Stimulated activated CD4-positive, alpha-beta T cell treated with anti-CD3 and anti-CD28 coated beads, Interleukin-1b, Interleukin-23, amount 100 ng/mL, for 48 hours (primary cell): ENCODE data around the gene ZSCAN5B.
"Not testable (repeated sequence)": the region's sequence is repeated elsewhere in the genome, so short reads cannot be mapped to it uniquely, and the experiment has no call there.

Source experiments
- DNase-seq: peaks from one replicate; pipeline ENCODE4 v3.0.0-alpha.2; 2020

The ZSCAN5B gene

GRCh38 chr19:56175861-56176307 lies 21.7 kb downstream of the ZSCAN5B start, which contains the start of gene GALP:
TSS of gene GALP (plus strand) at chr19:56176008. CDS start at chr19:56177109, 1,101 bp downstream.
- not testable (repeated sequence) for DNase-seq

GRCh38 chr19:56174550-56174949 lies 23.0 kb downstream of the ZSCAN5B start:
- DNase-seq: no peak

- no peak for DNase-seq
Observed at GRCh38 chr19:56174086-56174485, 23.5 kb downstream of the ZSCAN5B start.

- DNase-seq: no peak
Observed at GRCh38 chr19:56170261-56170660, 27.3 kb downstream of the ZSCAN5B start.

GRCh38 chr19:56167064-56167578 lies 30.5 kb downstream of the ZSCAN5B start:
- no peak for DNase-seq

- no peak for DNase-seq
Observed at GRCh38 chr19:56163097-56163496, 34.5 kb downstream of the ZSCAN5B start.

- DNase-seq: peak; percentile 68
Observed at GRCh38 chr19:56162258-56162657, 35.3 kb downstream of the ZSCAN5B start.

DNA sequence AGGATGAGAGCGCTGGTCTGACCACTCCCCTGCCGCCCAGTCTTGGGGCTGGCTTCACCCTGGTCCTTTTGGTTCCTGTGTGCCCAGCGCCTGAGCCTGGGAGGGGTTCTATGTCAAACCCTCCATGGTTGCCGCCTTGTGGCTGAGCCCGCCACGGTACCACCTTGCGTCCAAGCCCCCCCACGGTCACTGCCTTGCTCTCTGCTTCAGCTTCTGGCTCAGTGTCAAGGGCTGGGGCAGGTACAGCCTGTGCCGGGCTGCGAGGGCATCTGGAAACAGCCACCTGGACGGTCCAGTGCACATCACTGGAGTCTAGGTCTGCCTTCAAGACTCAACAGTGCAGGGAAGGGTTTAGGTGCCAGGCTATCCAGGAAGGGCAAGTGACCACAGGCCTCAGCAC lies 36.0 kb downstream of the ZSCAN5B start:
- DNase-seq: no peak

GRCh38 chr19:56159622-56160271 lies 37.8 kb downstream of the ZSCAN5B start:
- no peak for DNase-seq

GRCh38 chr19:56159009-56159559 lies 38.5 kb downstream of the ZSCAN5B start:
- DNase-seq: no peak

- no peak for DNase-seq
Observed at GRCh38 chr19:56158170-56158757, 39.3 kb downstream of the ZSCAN5B start.

- DNase-seq: no peak
Observed at GRCh38 chr19:56156768-56157167, 40.8 kb downstream of the ZSCAN5B start.

DNA sequence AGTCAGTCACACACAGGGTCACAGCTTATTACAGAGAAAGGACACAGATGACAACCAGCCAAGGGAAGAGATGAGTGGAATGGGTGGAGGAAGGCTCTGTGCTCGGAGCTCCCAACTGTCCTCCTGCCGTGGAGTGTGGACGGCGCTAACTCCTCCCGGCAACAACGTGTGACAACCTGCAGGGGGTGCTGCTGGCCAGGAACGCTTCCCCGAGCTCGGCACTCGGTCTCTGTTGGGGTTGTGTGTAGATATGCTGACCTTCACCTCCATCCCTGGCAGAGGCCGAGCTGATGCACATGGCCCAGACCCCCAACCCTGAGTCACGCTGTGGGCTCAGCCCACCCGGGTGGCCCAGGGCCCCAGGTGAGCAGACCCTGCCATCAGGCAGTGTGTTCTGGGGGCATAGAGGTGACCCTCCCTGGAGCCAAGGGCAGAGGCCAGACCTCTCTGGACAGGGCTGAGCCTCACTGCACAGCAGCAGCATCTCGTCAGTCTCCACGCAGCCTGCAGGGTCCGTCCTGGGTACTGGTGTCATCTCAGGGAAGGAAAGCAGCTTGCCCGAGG lies 42.4 kb downstream of the ZSCAN5B start:
- no peak for DNase-seq

DNA sequence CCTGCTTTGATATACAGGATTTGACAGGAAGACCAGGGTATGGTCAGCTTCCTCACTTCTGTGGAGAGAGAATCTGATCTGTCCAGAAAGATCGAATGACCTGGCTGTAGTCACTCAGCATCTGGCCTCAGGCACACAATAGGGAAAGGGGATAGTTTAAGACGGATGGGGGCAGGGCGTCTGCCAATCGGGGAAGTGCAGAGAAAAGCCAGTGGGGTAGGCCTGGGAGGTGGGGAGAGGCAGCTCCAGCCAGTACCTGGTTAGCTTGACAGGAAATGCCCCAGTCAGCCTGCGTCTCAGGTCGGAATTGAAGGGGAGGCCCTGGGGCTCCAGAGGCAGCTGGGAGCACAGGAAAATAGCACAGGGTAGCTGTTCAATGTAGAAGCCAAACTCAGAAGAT lies 44.1 kb downstream of the ZSCAN5B start:
- no peak for DNase-seq

DNA sequence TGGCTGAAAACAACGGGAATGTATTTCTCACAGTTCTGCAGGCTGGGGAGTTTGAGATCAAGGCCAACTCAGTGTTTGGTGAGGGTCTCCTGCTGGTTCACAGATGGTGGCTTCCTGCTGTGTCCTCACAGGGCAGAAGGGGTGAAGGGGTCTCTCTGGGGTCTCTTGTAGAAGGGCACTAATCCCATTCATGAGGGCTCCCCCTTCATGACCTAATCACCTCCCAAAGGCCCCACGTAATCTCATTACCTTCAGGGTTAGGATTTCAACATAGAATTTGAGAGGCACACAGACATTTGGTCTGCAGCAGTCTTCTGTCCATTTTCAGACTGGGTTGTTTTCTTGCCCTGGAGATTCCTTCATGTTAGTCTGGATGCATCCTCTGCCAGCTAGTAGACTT lies 44.9 kb downstream of the ZSCAN5B start:
- DNase-seq: no peak

- no peak for DNase-seq
Observed at GRCh38 chr19:56150358-56150757, 47.2 kb downstream of the ZSCAN5B start.

GRCh38 chr19:56149656-56150038 lies 47.9 kb downstream of the ZSCAN5B start:
- DNase-seq: no peak

DNA sequence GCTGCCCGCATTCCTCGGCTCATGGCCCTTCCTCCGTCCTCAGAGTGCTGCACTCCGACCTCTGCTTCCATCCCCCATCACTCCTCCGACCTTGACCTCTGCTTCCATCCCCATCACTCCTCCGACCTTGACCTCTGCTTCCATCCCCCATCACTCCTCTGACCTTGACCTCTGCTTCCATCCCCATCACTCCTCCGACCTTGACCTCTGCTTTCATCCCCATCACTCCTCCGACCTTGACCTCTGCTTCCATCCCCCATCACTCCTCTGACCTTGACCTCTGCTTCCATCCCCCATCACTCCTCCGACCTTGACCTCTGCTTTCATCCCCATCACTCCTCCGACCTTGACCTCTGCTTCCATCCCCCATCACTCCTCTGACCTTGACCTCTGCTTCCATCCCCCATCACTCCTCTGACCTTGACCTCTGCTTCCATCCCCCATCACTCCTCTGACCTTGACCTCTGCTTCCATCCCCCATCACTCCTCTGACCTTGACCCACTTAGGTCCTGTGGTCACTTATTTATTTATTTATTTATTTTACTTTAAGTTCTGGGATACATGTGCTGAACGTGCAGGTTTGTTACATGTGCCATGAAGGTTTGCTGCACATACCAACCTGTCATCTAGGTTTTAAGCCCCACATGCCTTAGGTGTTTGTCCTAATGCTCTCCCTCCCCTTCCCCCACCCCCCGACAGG lies 48.5 kb downstream of the ZSCAN5B start:
- not testable (repeated sequence) for DNase-seq

DNA sequence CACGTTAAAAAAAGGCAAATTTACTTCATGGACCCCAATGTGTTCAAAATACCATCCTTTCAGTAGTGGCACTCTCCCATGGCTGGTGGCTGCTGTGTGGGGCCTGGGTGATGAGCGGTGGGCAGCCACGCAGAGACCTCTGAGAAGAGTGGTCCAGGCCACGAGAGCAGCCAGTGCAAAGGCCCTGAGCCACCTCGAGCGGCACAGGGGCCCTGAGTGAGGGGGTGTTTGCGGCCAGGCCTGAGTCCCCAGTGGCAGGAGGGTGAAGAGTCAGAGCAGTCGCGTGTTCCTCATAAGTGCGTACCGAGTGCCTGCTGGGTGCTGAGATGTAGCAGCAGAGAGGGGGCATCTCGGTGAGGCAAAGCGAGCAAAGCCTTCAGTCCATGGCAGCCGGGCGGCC lies 49.5 kb downstream of the ZSCAN5B start:
- DNase-seq: no peak

GRCh38 chr19:56147307-56147706 lies 50.3 kb downstream of the ZSCAN5B start:
- no peak for DNase-seq

DNA sequence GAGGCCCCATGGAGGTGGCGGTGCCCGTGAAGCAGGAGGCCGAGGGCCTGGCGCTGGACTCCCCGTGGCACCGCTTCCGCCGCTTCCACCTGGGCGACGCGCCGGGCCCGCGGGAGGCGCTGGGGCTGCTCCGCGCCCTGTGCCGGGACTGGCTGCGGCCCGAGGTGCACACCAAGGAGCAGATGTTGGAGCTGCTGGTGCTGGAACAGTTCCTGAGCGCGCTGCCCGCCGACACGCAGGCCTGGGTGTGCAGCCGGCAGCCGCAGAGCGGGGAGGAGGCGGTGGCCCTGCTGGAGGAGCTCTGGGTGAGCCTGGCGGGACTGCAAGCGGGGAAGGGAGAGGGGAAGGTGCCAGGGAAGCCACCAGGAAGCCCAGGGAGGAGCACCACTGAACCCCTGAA lies 50.7 kb downstream of the ZSCAN5B start:
- no peak for DNase-seq

DNA sequence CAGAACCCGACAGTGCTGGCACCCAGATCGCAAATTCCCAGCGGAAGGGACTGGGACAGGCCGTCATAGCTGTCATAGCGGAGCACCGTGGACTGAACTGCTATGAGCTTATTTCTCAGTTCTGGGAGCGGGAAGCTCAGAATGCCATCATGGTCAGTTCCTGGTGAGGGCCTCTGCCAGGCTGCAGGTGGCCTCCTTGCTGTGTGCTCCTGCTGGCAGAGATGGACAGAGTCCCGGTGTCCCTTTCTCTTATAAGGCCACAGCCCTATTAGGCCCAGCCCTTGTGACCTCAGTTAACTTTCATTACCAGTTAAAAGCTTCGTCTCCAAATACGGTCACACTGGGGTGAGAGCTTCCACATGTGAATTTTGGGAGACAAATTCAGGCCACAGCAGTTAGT lies 51.9 kb downstream of the ZSCAN5B start:
- DNase-seq: no peak

DNA sequence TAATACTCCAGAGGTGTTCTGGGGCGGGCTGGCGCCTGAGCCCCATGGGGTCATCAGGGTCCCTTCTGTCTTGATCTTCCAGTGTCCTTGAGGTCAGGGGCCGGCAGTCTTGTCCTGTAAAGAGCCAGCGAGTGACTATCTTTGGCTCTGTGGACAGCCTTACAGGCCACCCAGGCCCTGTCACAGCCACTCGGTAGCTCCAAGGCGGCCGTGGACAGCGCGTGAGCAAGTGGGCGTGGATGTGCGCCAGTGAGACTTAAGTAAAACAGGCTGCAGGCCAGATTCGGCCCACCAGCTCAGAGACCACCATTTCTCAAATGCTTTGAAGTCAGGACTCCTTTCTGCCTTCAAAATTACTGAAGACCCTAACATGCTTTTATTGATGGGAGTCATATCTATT lies 52.8 kb downstream of the ZSCAN5B start:
- DNase-seq: no peak
